HG02938 (cell line): ENCODE results near the gene CD37.
A peak's percentile ranks its signal among the peaks of the same experiment; 100 is the strongest.
"Not testable (repeated sequence)": the region's sequence is repeated elsewhere in the genome, so short reads cannot be mapped to it uniquely, and the experiment has no call there.

Experiments
- ATAC-seq: cut with Tn5 transposase; IDR thresholded peaks from one replicate; pipeline ENCODE4 v1.9.1; 2021; ENCODE audit warnings: mild to moderate bottlenecking, moderate library complexity; ENCODE audit not compliant: unreplicated experiment

CD37 gene

DNA sequence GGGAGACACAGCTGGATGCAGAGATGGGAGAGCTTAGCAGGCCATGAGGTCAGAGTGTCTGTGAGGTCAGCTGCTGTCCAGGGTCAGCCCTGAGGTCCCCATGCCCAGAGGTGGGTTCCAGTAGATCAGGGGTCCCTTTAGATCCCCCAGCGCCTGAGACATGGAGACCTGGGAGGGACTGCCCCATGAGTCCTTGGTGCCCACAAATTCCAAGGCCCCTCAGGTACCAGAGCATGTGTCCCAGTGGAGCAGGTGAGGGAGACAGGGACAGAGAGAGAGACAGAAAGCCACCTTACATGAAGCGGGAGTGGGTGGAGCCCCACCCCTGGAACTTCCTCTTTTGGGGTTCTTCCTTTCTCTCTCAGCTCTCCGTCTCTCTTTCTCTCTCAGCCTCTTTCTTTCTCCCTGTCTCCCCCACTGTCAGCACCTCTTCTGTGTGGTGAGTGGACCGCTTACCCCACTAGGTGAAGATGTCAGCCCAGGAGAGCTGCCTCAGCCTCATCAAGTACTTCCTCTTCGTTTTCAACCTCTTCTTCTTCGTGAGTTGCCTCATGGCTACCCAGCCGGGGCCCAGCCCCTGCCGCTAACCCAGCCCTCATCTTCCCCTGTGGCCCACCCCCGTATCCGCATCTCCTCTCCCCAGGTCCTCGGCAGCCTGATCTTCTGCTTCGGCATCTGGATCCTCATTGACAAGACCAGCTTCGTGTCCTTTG is at the start of gene CD37:
TSS of gene CD37 (plus strand) at position 336 of the 713 bp plus-strand sequence. CDS start at position 471, 135 bp downstream.
- peak; percentile 35 for ATAC-seq

GRCh38 chr19:49287141-49287770 is 48.0 kb upstream of the CD37 start:
- no peak for ATAC-seq

DNA sequence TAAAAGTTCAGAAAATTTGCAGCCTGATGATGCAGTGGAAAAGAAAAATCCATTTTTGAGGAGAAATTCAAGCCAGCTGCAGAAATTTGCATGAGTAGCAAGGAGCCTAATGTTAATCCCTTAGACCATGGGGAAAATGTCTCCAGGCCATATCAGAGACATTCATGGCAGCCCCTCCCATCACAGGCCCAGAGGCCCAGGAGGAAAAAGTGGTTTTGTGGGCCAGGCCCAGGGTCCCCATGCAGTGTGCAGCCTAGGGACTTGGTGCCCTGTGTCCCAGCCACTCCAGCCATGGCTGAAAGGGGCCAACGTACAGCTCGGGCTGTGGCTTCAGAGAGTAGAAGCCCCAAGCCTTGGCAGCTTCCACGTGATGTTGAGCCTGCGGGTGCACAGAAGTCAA is 47.0 kb upstream of the CD37 start:
- not testable (repeated sequence) for ATAC-seq

- ATAC-seq: not testable (repeated sequence)
Observed at GRCh38 chr19:49289286-49289685, 45.9 kb upstream of the CD37 start.

DNA sequence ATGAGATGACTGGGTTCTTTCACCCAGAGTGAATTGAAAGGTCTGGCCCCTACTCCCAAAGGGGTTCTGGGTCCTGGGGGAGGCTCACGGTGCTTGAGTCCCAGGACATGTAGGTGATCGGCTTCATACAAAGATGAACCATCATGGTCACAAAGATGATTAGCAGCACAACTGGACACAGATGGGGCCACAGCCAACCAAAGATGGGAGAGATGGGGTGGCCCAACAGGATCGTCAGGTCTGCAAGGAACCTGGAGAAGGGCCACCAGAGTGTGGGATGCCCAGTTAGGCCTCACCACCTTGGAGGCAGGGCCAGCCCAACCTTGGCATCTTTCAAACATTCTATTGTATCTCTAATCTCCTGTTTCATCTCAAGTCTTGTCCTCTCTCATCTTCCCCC is 44.7 kb upstream of the CD37 start:
- no peak for ATAC-seq

- no peak for ATAC-seq
Observed at GRCh38 chr19:49294401-49294800, 40.8 kb upstream of the CD37 start.

- no peak for ATAC-seq
Observed at GRCh38 chr19:49295208-49295880, 39.9 kb upstream of the CD37 start.

- no peak for ATAC-seq
Observed at GRCh38 chr19:49297403-49297802, 37.8 kb upstream of the CD37 start.

GRCh38 chr19:49298653-49299052 is 36.6 kb upstream of the CD37 start:
- not testable (repeated sequence) for ATAC-seq

GRCh38 chr19:49301165-49301865 is 33.9 kb upstream of the CD37 start:
- ATAC-seq: no peak

DNA sequence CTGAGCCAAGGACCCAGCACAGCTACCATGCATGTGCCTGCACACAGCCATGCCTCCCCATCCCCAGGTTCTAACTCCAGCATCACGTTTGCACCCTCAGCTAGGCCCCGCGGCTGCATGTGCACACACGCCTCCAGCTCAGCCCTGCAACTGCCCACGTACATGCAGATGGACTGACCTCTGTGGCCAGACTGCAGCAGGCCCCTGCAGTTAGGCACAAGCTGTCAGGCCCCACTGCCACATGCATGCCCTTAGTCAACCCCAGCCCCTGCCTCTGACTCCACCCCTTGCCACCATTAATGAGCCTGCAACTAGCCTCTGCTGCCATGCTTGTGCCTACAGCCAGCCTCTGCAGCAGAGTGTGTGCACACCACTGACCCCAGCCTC is 33.3 kb upstream of the CD37 start:
- no peak for ATAC-seq

DNA sequence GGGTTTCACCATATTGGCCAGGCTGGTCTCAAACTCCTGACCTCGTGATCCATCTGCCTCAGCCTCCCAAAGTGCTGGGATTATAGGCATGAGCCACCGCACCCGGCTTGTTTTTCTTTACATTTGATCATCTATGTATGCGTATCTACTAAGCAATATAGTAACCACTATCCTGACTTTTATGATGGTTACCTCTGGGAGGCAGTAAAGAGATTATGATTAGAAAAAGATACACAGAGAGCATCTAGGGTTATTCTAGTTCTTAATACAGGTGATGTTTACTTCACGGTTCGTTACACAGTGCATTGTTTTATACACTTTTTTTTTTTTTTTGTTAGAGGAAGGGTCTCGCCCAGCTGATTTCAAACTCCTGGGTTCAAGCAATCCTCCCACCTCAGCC is 28.5 kb upstream of the CD37 start:
- not testable (repeated sequence) for ATAC-seq

- no peak for ATAC-seq
Observed at GRCh38 chr19:49309087-49309486, 26.1 kb upstream of the CD37 start.

DNA sequence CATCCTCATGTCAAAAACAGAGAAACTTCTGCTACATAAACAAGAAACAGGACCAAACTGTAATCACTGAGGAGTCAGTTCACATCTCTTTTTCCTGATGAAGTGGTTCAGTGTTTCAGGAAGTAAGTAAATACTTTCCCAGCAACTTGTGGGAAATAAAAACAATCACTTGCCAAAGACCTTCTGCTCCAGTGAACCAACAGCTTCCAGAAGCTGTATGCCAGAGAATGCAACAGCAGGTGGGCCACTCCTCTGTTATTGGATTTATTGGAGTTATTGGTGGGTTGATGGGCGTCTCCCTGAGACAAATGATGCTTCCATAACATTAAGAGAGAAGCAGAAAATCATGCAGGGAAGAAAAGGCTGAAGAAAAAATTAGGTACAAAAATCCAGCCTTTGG is 20.1 kb upstream of the CD37 start:
- ATAC-seq: no peak

DNA sequence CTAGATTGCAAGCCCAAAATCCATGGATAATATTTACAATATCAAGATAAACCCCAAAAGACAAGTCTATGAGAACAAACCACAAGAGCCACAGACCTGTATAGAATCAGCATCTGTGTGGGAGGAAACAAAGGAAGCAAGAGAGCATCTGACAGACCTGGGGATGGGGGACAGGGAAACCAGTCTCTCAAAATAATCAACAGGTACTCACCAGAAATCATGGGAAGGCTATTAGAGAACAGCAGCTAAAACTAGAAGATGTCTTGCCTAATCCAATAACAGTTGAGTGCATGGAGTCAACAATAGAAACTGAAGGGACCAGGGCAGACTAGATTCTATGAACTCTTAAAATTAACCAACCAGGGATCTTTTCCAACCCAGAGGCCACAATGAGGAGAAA is 18.9 kb upstream of the CD37 start:
- no peak for ATAC-seq

GRCh38 chr19:49318296-49318695 is 16.9 kb upstream of the CD37 start:
- no peak for ATAC-seq

DNA sequence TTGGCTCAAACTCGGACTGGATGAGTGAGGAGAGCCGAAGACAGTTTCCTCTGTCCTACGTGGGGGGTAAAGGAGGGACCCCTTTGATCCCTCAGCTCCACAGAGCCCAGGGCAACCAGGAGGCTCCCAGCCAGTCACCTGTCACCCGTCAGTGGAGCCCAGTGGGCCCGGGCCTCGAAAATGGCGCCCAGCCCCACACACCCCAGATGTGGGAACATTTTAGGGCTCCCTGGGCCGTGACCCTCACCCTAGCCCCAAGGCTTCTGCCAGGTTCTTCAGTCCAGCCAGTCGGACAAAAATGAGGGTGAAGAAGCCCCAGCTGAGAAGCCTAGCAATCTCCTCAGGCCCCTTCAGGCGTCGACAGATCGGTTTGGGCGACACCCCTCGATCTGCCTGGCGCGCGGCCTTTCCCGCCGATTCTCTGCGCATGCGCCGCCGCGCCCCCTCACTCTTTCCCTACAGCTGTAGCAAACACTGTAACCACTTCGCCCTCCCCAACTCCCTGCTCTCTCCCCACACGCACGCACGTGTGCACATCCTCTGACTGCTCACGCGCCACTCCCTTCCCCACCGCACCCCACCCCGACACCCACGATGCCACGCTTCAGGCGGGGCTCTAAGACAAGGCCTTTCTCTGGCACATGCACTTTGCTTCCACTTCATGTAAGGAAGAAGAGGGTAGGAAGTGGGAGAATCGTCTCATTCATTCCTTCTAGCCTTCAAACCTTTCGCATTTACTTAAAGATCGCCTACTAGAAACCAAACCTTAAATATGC is 10.2 kb upstream of the CD37 start, which contains the start of gene SLC6A16:
TSS of gene SLC6A16 (minus strand) at position 391 of the 776 bp plus-strand sequence. CDS start 13,844 bp downstream, outside the sequence.
- no peak for ATAC-seq

DNA sequence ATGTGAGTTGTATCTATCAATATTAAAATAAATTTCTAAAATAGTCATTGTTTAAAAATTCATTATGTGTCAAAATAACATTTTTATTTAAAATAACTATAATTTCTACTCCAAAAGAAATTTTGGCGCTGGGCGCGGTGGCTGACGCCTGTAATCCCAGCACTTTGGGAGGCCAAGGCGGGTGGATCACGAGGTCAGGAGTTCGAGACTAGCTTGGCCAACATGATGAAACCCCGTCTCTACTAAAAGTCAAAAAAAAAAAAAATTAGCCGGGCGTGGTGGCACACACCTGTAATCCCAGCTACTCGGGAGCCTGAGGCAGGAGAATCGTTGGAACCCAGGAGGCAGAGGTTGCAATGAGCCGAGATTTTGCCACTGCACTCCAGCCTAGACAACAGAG is 9.4 kb upstream of the CD37 start:
- ATAC-seq: not testable (repeated sequence)

DNA sequence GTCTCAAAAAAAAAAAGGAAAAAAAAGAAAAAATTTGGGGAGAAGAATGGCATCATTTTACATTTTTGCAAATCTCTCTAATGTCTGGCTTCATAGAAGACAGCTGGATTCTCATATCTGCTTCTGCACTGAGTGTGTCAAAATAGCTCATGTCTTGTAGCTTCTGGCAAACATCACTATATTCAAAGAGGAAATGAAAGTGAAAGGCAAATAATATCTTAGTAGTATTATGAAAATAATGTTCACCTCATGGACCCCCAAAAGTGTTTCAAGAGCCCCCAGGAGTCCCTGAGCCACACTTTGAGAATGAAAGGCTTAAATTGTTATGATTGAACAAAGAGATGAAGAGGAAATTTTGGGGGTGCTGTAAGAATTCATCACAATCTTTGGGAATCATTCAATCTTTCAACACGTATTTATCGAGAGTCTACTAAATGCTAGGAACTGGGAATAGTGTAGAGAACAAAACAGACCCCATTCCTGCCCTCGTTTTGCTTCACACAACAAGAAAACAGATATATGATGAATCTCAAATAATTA is 9.0 kb upstream of the CD37 start:
- ATAC-seq: no peak

- no peak for ATAC-seq
Observed at GRCh38 chr19:49327878-49328544, 7.2 kb upstream of the CD37 start.
